GM18861 (cell line): ENCODE measurements around the gene GALNT5.
A peak's percentile ranks its signal among the peaks of the same experiment; 100 is the strongest.
"Not testable (repeated sequence)": the region's sequence is repeated elsewhere in the genome, so short reads cannot be mapped to it uniquely, and the experiment has no call there.

Source experiments
- ATAC-seq: cut with Tn5 transposase; IDR thresholded peaks from one replicate; pipeline ENCODE4 v1.9.1; 2021; ENCODE audit not compliant: unreplicated experiment

The GALNT5 gene

DNA sequence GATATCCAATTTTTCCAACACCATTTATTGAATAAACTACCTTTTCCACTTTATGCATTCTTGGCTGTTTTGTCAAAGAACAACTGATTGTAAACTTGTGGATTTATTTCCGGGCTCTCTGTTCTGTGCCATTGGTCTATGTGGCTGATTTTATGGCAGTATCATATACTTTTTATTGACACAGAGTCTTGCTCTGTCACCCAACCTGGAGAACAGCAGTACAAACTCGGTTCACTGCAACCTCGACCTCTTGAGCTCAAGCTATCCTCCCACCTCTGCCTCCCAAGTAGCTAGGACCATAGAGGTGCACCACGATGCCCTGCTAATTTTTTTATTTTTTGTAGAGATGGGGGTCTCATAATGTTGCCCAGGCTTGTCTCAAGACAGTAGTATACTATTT is 6.7 kb upstream of the GALNT5 start:
- no peak for ATAC-seq

DNA sequence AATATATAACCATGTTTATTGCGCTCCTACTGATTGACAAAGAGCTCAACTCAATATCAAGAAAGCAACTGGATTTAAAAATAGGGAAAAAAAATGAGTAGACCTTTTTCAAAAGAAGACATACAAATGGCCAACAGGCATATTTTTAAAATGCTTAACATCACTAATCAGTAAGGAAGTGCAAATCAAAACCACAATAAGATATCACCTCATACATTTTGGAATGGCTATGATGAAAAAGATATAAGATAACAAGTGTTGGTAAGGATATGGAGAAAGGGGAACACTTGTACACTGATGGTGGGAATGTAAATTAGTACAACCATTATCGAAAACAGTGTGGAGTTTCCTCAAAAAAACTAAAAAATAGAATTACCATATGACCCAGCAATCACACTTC is 5.6 kb upstream of the GALNT5 start:
- no peak for ATAC-seq

DNA sequence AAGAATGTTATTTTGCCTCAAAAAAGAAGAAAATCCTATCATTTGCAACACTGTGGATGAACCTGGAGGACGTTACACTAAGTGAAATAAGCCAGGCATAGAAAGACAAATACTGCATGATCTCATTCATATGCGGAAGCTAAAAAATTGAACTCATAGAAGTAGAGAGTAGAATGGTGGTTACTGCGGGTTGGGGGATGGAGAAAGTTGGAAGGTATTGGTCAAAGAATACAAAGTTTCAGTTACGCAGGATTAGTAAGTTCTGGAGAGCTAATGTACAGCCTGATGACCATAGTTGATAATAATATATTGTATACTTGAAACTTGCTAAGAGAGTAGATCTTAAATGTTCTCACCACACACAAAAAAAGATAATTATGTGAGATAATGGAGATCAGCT is 5.0 kb upstream of the GALNT5 start:
- no peak for ATAC-seq

DNA sequence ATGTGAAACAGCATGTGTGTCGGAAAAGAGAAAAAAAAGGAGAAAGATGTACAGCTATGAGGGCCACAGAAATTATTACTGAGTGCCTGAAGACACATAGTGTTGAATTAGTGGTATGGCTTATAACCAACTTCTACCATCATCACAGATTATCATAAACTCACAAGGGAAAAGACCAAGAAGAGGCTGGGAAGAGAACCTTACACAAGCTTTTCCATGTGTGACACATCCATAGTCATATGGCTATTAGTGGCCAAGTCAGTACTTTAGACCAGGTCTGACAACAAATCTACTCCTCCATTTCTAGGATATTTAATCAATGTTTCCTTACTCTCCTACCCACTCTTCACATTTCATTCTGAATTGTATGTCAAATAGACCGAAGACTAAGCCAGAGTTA is 3.5 kb upstream of the GALNT5 start:
- ATAC-seq = no peak

DNA sequence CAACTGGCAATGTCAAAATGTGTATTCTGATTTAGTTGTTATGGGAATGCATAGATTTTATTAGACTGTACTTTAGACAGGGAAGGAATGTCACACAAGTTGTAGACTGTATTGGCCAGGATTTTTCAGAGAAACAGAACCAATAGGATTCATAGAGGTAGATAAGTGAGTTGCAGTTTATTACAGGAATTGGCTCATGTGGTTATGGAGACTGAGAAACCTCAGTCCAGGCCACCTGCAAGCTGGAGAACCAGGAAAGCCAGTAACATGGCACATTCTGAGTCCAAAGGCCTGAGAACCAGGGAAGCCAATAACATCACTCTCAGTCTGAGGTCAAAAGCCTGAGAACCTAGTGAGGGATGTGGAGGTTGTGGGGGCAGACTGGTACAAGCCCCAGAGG is 1.8 kb upstream of the GALNT5 start:
- no peak for ATAC-seq

DNA sequence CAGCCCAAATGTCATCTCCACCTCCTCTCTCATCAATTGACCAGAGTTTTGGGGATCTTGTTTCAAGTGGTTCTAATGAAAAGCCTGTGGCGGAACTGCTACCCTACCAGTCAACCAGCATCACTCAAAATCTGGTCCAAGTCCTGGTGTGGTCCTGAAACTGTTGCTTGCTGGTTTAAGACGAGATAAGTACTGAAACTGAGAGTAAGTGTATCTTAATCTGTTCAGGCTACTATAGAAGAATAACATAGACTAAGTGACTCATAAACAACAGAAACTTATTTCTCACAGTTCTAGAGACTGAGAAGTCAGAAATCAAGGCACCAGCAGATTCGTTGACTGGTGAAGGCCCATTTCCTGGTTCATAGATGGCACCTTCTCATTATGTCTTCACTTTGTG is 879 bp upstream of the GALNT5 start:
- peak; percentile 98 for ATAC-seq

DNA sequence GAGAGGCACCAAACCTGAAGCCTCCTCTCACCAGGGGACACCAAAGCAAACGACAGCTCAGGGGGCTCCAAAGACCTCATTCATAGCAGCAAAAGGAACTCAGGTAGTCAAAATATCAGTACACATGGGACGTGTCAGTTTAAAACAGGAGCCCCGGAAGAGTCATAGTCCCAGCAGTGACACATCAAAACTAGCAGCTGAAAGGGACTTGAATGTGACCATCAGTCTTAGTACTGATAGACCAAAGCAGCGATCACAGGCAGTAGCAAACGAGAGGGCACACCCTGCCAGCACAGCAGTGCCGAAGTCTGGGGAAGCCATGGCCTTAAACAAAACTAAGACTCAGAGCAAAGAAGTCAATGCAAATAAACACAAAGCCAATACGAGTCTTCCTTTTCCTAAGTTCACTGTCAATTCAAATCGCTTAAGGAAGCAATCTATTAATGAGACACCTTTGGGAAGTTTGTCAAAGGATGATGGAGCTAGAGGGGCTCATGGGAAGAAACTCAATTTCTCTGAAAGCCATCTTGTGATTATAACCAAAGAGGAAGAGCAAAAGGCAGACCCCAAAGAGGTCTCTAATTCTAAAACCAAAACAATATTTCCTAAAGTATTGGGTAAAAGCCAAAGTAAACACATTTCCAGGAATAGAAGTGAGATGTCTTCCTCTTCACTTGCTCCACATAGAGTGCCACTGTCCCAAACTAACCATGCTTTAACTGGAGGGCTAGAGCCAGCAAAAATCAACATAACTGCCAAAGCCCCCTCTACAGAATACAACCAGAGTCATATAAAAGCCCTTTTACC is 1.2 kb downstream of the GALNT5 start:
- no peak for ATAC-seq

DNA sequence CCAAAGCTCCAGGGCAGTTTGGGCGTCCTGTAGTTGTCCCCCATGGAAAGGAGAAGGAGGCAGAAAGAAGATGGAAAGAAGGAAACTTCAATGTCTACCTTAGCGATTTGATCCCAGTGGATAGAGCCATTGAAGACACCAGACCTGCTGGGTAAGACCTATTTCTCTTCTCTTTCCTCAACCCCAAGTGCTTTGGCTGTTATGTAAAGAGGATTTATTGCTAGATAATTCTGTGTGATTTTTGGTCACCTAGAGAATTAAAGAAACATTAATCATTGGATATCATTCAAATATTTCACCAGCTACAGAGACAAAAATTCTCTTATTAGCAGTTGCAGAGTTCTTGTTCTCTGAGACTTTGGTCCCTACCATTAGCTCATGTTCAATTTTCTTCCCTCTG is 1.9 kb downstream of the GALNT5 start:
- ATAC-seq = no peak

DNA sequence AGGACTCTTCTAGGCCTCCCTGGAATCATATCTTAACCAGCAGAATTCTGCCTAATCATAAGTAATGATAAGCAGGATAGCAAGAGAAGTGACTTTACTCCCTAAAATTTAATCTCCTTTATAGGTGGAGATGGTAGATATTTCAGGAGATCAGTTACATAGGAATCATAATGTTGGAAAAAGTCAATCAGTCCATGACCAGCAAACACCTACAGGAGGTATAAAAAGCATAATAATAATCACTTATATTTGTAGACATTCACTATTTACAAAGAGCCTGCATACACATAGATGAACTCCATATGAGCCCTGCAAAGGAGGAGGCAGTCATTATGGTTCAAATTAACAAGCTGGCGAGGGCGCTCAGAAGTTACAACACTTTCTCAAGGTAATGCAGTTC is 2.5 kb downstream of the GALNT5 start:
- no peak for ATAC-seq

DNA sequence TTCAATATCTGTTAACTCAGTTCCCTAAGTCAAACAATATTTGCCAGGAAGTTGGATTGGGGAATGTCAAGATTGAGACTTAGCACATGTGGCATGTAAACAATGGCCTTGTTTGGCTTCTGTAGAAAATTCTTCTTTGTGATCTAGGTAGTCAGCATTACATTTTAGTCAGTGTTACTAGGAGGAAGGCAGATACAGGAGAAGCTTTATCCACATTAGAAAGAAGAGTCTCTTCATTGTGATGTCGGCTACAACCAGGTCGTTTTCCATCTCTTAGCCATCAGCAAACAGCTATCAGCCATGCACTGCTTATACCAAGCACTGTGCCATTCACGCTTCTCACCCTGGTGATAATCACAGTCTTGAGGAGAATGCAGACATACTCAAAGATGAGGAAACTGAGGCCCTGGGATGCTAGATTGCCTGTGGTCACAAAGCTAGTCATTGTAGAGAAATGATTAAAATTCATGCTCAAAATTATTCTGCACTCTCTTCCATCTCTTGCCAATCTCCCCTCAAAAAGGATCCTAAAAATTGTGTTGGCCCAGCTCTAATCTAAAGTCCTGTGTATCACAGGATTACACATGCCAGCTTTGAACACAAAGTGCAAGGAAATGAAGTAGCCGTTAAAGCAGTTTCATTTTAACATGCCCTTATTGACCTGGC is 3.2 kb downstream of the GALNT5 start:
- no peak for ATAC-seq

DNA sequence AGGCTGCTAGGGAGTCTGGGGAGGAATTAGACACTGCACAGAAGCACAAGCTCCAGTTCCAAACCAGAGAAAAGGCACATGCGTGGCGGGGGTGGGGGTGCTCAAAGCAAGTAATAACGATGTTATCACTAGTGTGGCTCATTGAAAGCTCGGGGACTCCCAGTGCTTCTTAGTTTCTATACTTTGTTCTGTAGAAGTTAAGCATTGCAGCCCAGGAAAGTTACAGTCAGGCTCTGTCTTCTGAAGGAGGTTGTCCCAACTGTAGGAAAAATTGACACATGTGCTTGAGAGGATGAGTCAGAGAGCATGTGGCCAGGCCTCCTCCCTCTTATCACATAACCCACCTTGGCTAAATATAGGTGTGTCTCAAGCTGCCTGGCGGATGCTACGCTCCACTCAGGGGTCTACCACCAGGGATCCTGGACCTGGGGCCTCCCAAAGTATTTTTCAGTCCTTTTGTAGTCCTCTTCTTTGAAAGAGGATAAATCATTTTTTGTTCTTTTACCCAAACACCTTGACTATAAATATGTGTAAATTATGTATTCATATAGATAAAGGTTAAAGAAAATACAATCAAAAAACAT is 3.8 kb downstream of the GALNT5 start:
- ATAC-seq = no peak

DNA sequence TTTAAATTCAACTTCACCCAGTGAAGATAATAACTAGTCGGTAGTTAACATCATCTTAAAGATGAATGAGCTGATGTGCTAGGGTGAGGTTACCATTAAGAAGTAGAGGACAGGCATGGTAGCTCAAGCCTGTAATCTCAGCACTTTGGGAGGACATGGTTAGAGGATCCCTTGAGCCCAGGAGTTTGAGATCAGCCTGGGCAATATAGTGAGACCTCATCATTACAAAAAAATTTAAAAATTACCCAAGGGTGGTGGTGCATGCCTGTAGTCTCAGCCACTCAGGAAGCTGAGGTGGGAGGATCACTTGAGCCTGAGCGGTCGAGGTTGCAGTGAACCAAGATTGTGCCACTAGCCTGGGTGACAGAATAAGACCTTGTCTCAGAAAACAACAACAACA is 4.7 kb downstream of the GALNT5 start:
- no peak for ATAC-seq

DNA sequence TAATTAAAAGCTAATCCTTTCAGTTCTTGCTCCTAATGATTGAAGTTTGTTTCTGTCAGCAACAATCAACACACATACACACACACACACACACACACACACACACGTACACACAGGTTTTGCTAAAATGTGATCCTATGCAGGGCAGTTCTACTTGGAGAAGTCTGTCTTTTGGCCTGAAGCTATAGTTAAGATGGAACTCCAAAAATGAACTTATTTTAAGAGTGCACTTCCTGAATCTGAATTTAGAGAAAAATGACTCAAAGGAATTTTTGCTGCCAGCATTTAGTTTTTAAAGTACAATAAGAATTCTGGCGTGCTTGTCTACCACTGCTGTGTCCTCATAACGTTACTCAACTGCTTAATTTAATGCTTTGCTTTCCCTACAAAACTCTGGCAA is 6.6 kb downstream of the GALNT5 start:
- no peak for ATAC-seq

DNA sequence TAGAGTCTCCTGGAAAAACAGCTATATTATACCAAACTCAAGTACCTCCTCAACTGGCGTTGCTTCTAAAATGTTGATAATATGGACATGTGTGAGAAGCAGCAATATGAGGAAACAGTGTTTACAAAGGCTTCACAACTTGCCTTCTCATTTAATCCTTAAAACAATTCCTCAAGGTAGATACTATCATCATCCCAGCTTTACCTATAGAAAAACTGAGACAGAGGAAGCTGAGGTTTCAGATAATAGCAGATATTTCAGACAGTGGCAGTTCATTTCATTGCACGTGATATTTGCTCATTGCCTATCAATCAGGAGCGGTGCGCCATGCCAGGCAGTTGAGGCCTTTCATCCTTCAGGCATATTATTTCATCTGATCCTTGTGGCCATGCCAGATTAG is 8.3 kb downstream of the GALNT5 start:
- no peak for ATAC-seq

DNA sequence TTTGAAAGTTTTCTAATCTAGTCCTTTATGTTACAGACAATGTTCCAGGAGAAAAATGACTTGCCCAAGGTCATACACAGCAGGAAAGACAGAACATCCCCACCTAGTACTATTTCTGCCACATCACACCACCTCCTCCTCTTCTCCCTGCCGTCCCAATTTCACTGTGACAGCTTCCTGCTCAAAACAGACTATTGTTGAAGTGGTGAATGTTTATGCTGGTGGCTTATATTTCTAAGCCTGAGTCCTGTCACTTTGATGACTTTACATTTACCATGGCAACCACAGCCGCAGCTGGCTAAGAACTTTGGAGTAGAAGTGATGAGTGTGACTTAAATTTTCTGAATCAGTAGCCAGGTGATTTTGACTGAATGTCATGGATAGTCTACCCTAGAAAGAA is 10.0 kb downstream of the GALNT5 start:
- ATAC-seq = no peak

DNA sequence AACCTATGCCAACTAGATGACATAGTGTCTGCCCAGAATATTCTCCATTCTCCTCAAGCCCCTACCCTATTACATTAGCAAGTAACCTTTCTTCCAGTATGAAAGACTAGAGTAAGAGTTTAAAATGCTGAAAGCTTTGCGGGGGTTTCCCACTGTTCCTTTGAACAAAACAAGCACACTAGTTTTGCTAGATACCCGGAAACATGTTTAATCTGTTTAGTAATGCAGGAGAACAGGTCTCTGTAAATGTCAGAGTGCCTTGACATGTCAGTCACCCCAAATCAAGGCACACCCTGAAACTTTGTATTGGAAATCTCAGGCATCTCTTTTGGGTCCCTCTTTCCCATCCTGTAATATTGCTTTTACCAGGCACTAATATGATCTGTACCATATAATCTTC is 11.6 kb downstream of the GALNT5 start:
- no peak for ATAC-seq

DNA sequence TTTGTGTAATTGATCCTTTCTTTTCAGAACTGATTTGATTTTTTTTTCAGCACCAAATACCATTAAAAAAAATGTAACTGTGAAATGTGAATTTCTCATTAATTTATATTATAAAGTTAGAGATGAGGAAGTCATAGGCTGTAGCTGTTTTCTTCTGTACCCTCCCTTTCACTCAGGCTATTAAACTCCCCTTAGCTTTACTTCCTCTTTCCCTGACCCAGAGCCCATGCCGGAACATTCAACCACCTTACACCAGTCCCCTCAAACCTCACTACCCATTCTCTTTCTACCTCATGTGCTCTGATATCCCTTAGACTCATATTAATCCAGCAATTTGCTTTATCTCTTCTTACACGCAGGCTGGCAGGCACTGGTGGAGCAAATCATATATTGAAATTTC is 12.4 kb downstream of the GALNT5 start:
- peak; percentile 51 for ATAC-seq

DNA sequence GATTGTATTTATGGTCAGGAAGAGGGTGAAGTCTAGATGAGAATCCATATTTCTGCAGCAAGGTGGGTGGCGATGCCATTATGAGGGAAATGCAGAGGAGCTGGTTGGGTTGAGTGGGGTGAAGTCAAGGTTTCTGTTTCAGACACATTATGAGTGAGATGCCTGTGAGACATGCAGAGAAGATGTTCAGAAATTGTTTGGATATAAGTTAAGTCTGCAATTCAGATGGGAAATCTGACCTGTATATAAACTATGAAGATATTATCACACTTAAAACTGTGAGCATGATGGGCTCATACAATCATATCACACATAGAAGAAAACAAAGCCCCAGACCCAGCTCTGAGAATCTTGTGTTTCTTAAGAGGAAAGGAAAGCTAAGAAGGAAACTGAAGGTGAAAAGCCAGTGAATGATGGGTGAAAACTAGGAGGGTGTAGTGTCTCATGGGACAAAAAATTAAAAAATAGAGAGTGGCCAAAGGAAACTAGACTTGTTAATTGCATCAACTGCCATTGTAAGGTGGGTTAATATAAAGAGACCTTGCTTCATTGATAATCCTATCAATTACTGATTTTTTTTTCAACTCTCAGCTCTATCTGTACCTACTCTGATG is 14.2 kb downstream of the GALNT5 start:
- no peak for ATAC-seq

DNA sequence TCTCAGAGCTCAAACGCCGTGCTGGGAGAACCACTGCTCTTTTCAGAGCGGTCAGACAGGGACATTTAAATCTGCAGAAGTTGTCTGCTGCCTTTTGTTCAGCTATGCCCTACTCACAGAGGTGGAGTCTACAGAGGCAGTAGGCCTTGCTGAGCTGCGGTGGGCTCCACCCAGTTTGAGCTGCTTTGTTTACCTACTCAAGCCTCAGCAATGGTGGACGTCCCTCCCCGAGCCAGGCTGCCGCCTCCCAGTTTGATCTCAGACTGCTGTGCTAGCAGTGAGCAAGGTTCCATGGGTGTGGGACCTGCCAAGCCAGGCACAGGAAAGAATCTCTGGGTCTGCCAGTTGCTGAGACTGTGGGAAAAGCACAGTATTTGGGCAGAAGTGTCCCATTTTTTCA is 21.8 kb downstream of the GALNT5 start:
- ATAC-seq = not testable (repeated sequence)

DNA sequence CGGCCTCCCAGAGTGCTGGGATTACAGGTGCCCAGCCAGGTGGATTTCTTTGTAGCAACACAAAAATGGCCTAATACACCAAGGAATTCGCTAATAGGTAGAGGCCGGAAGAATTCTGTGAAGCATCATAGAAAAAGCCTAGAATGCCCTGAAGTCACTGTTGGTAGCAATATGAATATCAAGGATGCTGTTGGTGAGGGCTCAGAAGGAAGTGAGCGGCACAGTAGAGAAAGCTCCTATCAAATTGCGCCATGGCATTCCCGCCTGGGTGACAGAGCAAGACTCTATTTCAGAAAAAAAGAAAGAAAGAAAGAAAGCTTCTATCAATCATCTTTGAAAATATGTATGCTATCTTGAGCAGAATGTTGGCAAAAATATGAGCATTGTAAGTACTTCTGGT is 23.8 kb downstream of the GALNT5 start:
- no peak for ATAC-seq

DNA sequence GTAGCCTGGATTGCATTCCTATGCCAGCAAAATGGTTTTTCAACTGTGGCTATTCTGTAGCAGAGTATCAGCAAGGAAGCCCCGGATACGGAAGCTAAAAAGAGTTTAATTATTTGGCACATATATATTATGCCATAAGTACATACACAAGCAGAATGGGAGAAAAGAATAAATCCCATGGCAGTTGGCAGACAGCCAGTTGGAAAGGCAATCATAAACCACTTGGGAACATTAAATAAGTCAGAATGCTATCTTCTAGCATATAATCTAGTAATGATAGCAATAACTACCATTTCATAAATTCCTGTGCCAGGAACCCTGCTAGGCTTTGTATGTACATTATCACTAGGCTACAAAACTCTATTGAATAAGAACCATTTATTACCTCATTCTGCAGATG is 26.0 kb downstream of the GALNT5 start:
- no peak for ATAC-seq

DNA sequence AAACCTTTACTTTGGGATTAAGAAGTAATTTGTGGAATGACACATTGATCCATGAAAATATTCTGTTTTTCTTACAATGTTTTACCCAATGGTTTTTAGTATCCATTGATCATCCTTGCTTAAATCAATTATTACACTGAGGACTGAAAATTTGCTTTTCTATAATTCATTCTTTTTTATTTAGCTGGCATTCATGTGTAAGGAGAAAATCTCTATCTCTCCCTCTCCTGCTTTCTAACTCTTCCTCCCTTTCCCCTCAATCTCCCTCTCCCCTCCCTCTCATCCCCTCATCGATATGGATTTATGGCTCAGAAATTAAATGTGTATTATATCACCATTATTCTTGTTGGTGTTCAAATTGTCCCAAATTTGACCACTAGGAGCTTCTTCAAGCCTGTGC is 29.7 kb downstream of the GALNT5 start:
- no peak for ATAC-seq
